ENCODE measurements around the gene ZNF76. TPM values are rescaled to one million over a fixed set of nuclear protein-coding genes. Genes with fewer than 3 reads are reported as not detected.

The ZNF76 gene
- total and polyA plus RNA-seq, 7 donors, result 17.9 to 37.3 (median 24.6) TPM

DNA sequence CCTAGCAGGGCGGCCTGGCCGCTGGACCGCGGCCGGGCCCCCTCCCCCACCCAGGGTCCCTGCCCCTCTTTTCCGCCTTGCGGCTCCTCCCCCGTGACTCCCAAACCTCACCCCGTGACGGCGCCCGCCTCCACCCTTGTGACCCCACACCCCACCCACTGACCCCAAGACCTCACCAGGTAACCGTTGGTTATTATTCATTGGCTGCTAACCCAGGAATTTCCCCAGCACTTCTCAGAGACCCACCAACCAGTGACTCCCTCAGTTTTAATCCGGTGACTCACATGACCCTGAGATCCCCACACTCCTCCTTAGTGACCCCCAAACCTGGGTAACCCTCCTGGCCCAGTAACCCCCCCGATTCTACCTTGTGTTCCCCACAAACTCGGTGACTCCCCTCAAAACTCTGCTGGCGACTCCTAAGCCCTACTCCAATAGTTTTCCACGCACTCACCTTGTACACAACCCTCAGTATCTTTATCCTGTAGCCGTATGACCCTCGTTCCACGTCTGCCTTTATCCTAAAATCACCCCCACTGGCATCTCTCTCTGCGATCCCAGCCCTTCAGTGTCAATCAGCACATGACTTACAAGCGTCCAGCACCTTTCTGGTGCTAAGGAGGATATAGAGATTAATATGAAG, 534 bp downstream of the ZNF76 start:
- TF ChIP-seq, protein P1, sequence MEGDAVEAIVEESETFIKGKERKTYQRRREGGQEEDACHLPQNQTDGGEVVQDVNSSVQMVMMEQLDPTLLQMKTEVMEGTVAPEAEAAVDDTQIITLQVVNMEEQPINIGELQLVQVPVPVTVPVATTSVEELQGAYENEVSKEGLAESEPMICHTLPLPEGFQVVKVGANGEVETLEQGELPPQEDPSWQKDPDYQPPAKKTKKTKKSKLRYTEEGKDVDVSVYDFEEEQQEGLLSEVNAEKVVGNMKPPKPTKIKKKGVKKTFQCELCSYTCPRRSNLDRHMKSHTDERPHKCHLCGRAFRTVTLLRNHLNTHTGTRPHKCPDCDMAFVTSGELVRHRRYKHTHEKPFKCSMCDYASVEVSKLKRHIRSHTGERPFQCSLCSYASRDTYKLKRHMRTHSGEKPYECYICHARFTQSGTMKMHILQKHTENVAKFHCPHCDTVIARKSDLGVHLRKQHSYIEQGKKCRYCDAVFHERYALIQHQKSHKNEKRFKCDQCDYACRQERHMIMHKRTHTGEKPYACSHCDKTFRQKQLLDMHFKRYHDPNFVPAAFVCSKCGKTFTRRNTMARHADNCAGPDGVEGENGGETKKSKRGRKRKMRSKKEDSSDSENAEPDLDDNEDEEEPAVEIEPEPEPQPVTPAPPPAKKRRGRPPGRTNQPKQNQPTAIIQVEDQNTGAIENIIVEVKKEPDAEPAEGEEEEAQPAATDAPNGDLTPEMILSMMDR (IDR thresholded peaks at IDR 0.05), result no peak
- Histone ChIP-seq H3K27me3 (ENCODE audit: insufficient read depth in 3 of 3, low read length in 2 of 3) (no peaks in the 10 kb centered on the region), H3K36me3 (ENCODE audit: insufficient read depth in 1 of 2, low read depth in 1 of 2) (no peaks in the 10 kb centered on the region), H3K4me1 (peaks cover 48% of the 10 kb centered on the region), H3K27ac (peak overlapping the region; percentile 99), H3K9me3 (no peaks in the 10 kb centered on the region), H3K4me3 (peak overlapping the region; percentile 95)
- DNase-seq (peak; percentile 75 to 85), ATAC-seq (peak; percentile 55 to 66 (median 60))
- 3 to 7% (median 3%) methylated on average over 11 to 23 of the region's 23 CpGs for WGBS, 3 donors
- intact Hi-C loops (cut with DNase I), result loop anchor here in 1 of 2 donors (10.0 kb wide), 1 partner anchor 465 kb away; the partner anchor contains the start of gene BLTP3A

DNA sequence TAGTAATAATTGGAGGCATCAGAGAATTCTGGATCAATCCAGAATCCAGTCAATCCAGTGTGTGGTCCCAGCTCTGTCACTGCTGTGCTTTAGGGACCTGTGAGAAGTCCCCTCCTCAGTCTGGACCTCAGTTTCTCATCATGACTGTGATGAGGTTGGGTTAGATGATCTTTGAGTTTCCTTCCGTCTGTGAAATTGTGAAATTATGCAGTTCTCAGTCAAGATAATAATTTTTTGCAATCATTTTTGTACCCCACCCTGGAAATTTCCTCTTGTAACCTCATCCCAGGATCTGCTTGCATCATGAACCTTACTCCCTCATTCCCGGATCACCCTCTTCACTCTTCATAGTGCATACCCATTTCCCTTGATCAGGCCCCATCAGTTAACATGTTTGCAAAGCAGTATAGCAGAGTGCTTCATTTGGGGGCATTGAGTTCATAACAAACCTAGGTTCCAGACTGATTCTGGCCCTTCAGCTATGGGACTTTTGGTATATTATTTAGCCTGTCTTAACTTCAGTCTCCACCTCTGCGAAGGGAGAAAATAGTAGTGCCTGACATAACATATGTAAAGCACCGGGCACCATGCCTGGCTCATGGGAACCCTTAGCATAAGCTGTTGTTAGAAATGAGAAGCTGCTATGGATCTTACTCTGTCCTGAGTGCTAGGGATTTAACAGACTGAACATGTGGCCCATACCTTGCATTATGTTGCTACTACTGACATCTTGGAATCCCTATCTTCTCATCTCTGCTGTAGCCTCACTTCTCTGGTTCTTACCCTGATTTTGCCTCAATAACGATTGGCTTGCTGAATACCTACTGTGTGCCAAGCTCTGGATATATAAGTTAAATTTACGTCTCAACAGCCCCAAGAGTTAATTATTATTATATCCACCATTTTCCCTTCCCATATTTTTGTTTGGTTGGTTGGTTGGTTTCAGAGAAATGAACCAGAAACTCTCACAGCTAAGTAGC, 1.3 kb downstream of the ZNF76 start:
- peak overlapping the region; percentile 99 for H3K27ac ChIP-seq
- H3K4me3 ChIP-seq, result peak overlapping the region; percentile 95
- DNase-seq, result no peak
- no peaks in the 10 kb centered on the region for H3K9me3 ChIP-seq
- intact Hi-C loops (cut with DNase I), result no loop called here
- no peaks in the 10 kb centered on the region for H3K36me3 ChIP-seq (ENCODE audit: insufficient read depth in 1 of 2, low read depth in 1 of 2)
- WGBS, 3 donors, result 64 to 85% (median 75%) methylated on average over 6 of the region's 6 CpGs
- peaks cover 56% of the 10 kb centered on the region for H3K4me1 ChIP-seq
- ATAC-seq, result no peak
- no peaks in the 10 kb centered on the region for H3K27me3 ChIP-seq (ENCODE audit: insufficient read depth in 3 of 3, low read length in 2 of 3)
- TF ChIP-seq, protein P1 (IDR thresholded peaks at IDR 0.05), result no peak

DNA sequence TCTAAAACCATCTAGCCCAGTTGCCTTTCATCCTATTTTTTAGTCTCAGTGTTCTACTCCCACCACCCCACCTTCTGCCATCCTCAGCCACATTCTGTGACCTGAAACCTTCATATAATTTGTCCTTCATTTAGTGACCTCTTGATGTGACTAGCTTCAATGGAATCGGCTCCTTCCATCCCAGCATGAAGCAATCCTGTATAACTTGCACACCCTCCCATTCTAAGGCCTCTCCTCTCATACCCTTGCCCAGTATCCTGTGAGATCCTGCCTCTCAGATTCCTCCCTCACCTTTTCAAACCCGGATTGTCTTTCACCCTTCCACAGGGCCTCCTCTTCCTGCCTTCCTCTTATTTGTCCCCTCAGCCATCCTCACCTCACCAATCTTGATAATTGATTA, 3.1 kb downstream of the ZNF76 start:
- no peaks in the 10 kb centered on the region for H3K9me3 ChIP-seq
- peak overlapping the region; percentile 99 for H3K27ac ChIP-seq
- H3K4me3 ChIP-seq, result no peak overlapping the region
- TF ChIP-seq, protein P1 (IDR thresholded peaks at IDR 0.05), result no peak
- ATAC-seq (no peak), DNase-seq (no peak)
- 19 to 66% (median 64%) methylated on average over 1 to 2 of the region's 2 CpGs for WGBS, 3 donors
- H3K27me3 ChIP-seq (ENCODE audit: insufficient read depth in 3 of 3, low read length in 2 of 3), result no peaks in the 10 kb centered on the region
- intact Hi-C loops (cut with DNase I), result no loop called here
- H3K36me3 ChIP-seq (ENCODE audit: insufficient read depth in 1 of 2, low read depth in 1 of 2), result no peaks in the 10 kb centered on the region
- peaks cover 61% of the 10 kb centered on the region for H3K4me1 ChIP-seq

DNA sequence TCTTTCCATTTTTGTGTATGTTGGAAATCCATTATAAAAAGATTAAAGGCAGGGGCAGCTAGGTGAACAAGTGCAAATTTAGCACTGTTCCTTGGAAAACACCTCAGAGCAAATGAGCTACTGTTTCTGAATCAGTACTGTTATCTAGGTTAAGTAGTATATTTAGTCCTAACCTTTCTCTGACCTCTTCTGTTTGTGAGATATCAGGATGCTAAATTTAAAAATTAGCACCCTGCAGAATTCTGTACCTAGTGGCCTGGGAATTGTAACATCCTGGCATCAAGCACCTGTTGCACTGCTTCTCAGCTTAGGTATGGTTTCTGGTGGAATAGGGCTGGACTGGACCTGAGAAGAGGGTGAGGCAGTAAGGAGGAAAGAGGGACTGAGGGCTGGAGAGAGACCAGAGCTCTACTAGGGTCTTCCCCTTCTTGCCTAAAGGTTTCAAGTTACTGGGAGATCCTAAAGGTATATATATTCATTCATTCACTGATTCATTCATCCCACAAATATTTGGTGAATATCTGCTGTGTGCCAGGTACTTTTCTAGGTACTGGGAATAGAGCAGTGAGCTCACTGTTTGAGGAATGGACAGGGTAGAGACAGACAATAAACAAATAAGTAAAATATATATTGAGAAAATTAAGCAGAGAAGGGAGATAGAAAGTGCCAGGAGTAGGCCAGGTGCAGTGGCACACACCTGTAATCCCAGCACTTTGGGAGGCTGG, 5.2 kb downstream of the ZNF76 start:
- Histone ChIP-seq H3K9me3 (no peaks in the 10 kb centered on the region), H3K27me3 (ENCODE audit: insufficient read depth in 3 of 3, low read length in 2 of 3) (no peaks in the 10 kb centered on the region), H3K4me3 (no peak overlapping the region), H3K4me1 (peaks cover 55% of the 10 kb centered on the region), H3K27ac (peak overlapping the region; percentile 99), H3K36me3 (ENCODE audit: insufficient read depth in 1 of 2, low read depth in 1 of 2) (no peaks in the 10 kb centered on the region)
- intact Hi-C loops (cut with DNase I), result no loop called here
- DNase-seq (no peak), ATAC-seq (peak in 3 of 4 donors; percentile 63 to 70 (median 67))
- TF ChIP-seq, protein P1 (IDR thresholded peaks at IDR 0.05), result no peak

All from psoas muscle (tissue), 8 donors.